Neural crest cell (in vitro differentiated cells): ENCODE results near the gene CSK. TPM values are rescaled to one million over a fixed set of nuclear protein-coding genes. Genes with fewer than 3 reads are reported as not detected.

ENCODE experiments used
- DNase-seq: peaks from one replicate; pipeline ENCODE4 v3.0.0; 2021; ENCODE audit warnings: low read depth, mixed read lengths, low spot score
- H3K27ac Mint-ChIP-seq: one replicate; pipeline ENCODE4 v1.8.0; 2021; ENCODE audit warnings: mild to moderate bottlenecking, mixed read lengths; ENCODE audit not compliant: unreplicated experiment
- H3K27me3 Mint-ChIP-seq: 2 replicates; pipeline ENCODE4 v1.8.0; 2021; ENCODE audit warnings: low read depth, mild to moderate bottlenecking, mixed read lengths
- H3K36me3 Mint-ChIP-seq: 2 replicates; pipeline ENCODE4 v1.8.0; 2021; ENCODE audit warnings: low read depth, mild to moderate bottlenecking, mixed read lengths
- H3K4me1 Mint-ChIP-seq: 2 replicates; pipeline ENCODE4 v1.8.0; 2021; ENCODE audit warnings: mixed read lengths
- H3K4me3 Mint-ChIP-seq: one replicate; pipeline ENCODE4 v1.8.0; 2021; ENCODE audit warnings: mild to moderate bottlenecking, mixed read lengths
- H3K9me3 Mint-ChIP-seq: 2 replicates; pipeline ENCODE4 v1.8.0; 2021; ENCODE audit warnings: mixed read lengths
- microRNA-seq: library from miRNA; unstranded; fragments of <30 nt; microRNA quantifications from one replicate; pipeline ENCODE4, GENCODE V29; 2020
- total RNA-seq: library from RNA; stranded (reverse); gene quantifications from 2 replicates; pipeline ENCODE4 v1.2.1, GENCODE V29; 2021
- TF ChIP-seq, protein P1 (sequence below): fragments of 200-600 bp; sonication (generic); conservative IDR thresholded peaks from 2 replicates; pipeline ENCODE4 v1.5.0; 2021; ENCODE audit warnings: antibody characterized with exemption, mild to moderate bottlenecking

Gene CSK
- total RNA-seq, 1 donor from 2014 or later: 109 TPM

DNA sequence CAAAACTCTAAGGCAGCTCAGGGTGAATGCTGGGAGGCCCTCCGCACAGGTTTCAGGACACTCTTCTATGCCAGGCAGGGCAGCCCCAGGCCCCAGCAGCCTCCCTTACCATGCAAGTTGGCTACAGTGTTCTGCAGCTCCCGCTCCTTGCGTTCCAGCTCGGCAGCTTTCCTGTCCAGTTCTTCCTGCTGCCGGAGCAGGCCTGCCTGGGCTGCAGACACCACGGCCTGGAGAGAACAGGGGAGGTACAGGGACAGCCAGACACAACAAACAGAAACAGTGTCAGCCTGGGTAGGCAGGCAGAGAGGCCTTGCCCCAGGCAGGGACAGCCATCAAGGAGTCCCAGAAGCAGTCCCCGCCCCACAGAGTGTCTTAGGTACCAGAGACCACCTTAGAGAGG, 70.1 kb downstream of the CSK start:
- H3K36me3 Mint-ChIP-seq: peaks cover 9% of the 10 kb centered on the region
- no peak overlapping the region for H3K27ac Mint-ChIP-seq
- no peaks in the 10 kb centered on the region for H3K9me3 Mint-ChIP-seq
- no peak for DNase-seq
- TF ChIP-seq, protein P1, sequence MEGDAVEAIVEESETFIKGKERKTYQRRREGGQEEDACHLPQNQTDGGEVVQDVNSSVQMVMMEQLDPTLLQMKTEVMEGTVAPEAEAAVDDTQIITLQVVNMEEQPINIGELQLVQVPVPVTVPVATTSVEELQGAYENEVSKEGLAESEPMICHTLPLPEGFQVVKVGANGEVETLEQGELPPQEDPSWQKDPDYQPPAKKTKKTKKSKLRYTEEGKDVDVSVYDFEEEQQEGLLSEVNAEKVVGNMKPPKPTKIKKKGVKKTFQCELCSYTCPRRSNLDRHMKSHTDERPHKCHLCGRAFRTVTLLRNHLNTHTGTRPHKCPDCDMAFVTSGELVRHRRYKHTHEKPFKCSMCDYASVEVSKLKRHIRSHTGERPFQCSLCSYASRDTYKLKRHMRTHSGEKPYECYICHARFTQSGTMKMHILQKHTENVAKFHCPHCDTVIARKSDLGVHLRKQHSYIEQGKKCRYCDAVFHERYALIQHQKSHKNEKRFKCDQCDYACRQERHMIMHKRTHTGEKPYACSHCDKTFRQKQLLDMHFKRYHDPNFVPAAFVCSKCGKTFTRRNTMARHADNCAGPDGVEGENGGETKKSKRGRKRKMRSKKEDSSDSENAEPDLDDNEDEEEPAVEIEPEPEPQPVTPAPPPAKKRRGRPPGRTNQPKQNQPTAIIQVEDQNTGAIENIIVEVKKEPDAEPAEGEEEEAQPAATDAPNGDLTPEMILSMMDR: no peak
- H3K27me3 Mint-ChIP-seq: no peaks in the 10 kb centered on the region
- no peak overlapping the region for H3K4me3 Mint-ChIP-seq
- H3K4me1 Mint-ChIP-seq: no peaks in the 10 kb centered on the region

Small RNAs within 50 kb of the gene (microRNA-seq; reads per million reads assigned to microRNA genes)
- gene MIR4513 (not detected), gene MIR6882 (8.3 reads per million, percentile 13 among the genes with 10 or more reads in this experiment)

Other genes with a start within 250 kb of the CSK start
- gene ARID3B, start 240.9 kb upstream of the CSK start, total RNA-seq: 65.3 and 66.5 TPM in 2 replicates
- 79.2 and 88.7 TPM in 2 replicates for gene CLK3, start 166.2 kb upstream of the CSK start, total RNA-seq
- 69.8 and 75.0 TPM in 2 replicates for gene EDC3, start 86.1 kb upstream of the CSK start, total RNA-seq
- 1.7 and 2.3 TPM in 2 replicates for gene CYP1A1, start 56.6 kb upstream of the CSK start, total RNA-seq
- not detected in 2 replicates for gene CYP1A2, start 33.2 kb upstream of the CSK start, total RNA-seq
- not detected in 2 replicates for gene LMAN1L, start 30.8 kb downstream of the CSK start, total RNA-seq
- gene CPLX3, start 44.5 kb downstream of the CSK start, total RNA-seq: not detected in 2 replicates
- gene ULK3, start 61.1 kb downstream of the CSK start, total RNA-seq: 48.4 TPM in 2 replicates
- 40.4 and 42.0 TPM in 2 replicates for gene SCAMP2, start 91.3 kb downstream of the CSK start, total RNA-seq
- gene MPI, start 108.0 kb downstream of the CSK start, total RNA-seq: 42.6 and 43.8 TPM in 2 replicates
- gene FAM219B, start 124.8 kb downstream of the CSK start, total RNA-seq: 128 and 138 TPM in 2 replicates
- 239 and 246 TPM in 2 replicates for gene COX5A, start 156.0 kb downstream of the CSK start, total RNA-seq
- 6.2 and 6.3 TPM in 2 replicates for gene RPP25, start 174.7 kb downstream of the CSK start, total RNA-seq
- gene SCAMP5, start 213.5 kb downstream of the CSK start, total RNA-seq: 38.8 and 39.4 TPM in 2 replicates
- gene PPCDC, start 241.5 kb downstream of the CSK start, total RNA-seq: 16.5 and 18.1 TPM in 2 replicates